Measurements from ENCODE around the gene BAG1.

BAG1 gene

DNA sequence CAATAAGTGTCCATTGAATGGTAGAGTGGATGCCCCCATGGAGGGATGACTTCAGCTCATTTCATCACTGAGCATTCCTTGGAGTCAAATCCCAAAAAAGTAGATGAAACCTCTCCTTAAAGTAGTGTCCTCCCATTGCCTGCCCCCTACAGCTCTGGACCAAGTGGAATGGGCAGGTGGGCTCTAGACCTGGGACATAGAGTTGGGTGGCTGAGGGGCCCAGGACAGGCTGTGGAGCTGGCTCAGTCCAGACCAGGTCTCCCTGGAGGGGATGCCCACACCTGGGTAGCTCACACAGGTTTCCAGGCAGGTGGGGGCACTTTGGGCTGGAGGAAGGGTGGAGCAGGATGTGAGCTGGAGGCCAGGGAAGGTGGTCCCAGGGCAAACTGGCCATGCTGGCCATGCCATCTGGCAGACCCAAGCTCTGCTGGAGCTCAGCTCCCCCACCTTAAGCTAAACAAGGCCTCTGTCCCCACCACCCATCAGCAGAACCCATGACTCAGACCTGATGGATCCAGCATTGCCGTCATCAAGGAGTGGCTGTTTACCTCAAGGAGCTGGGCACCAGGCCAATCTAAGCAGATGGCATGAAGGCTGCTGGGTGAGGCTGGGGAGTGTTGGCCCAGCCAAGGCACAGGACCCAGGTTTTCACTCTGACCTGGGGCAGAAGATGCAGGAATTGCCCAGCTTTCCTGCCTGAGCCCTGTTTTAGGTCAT lies 30.7 kb downstream of the BAG1 start:
- H3K36me3 ChIP-seq: no peaks in the 10 kb centered on the region
- no peak for TF ChIP-seq Cebpa-rat (IDR thresholded peaks at IDR 0.05)
- H4K20me1 ChIP-seq: no peaks in the 10 kb centered on the region
- no peaks in the 10 kb centered on the region for H3K27me3 ChIP-seq
- no peaks in the 10 kb centered on the region for H3K9me3 ChIP-seq
- no peak overlapping the region for H3K4me3 ChIP-seq
- no peak overlapping the region for H3K4me2 ChIP-seq
- H3K27ac ChIP-seq: no peak overlapping the region
- peaks cover 2% of the 10 kb centered on the region; the same call in 1 of the 2 replicates for H3K4me1 ChIP-seq
- no peak overlapping the region for H3K9ac ChIP-seq

DNA sequence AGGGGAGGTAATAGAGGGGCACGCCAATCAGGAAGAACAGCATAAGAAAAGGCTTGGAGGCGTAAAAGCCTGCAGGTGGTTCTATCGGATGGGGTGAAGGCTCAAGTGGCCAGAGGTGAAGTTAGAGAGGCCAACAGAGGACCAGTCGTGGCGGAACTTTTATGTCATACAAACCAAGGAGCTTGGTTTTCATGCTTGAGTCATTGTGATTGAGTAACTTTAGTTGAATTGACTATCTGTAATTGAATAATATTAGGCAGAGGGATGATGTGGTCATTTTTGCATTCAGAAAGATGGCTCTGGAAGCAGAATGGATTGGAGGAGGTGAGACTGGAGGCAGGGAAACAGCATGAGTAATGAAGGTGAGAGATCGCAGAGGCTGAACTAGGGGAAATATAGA lies 31.7 kb downstream of the BAG1 start:
- Histone ChIP-seq H3K27ac (no peak overlapping the region), H3K36me3 (no peaks in the 10 kb centered on the region), H3K4me3 (no peak overlapping the region), H3K9ac (no peak overlapping the region), H3K4me2 (no peak overlapping the region), H4K20me1 (no peaks in the 10 kb centered on the region), H3K9me3 (no peaks in the 10 kb centered on the region), H3K27me3 (no peaks in the 10 kb centered on the region), H3K4me1 (peaks cover 5% of the 10 kb centered on the region; the same call in 1 of the 2 replicates)
- no peak for TF ChIP-seq Cebpa-rat (IDR thresholded peaks at IDR 0.05)

DNA sequence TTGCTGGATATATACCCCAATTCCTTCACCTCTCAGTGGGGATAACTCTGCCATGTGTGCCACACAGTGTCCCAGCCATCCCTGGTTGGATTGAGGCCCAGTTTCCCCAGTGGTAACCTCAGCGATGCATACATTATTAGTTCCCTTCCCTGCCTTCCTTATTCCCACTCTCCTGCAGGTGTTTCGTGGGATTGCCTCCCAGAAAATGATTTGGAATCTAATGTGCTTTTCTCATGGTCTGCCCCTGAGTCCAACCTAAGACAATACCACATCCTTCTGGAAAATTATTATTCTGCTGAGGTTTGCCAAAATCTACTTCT lies 32.9 kb downstream of the BAG1 start:
- TF ChIP-seq Cebpa-rat (IDR thresholded peaks at IDR 0.05): no peak
- H3K4me1 ChIP-seq: peaks cover 14% of the 10 kb centered on the region; the same call in 1 of the 2 replicates
- no peak overlapping the region for H3K9ac ChIP-seq
- H3K27me3 ChIP-seq: no peaks in the 10 kb centered on the region
- no peaks in the 10 kb centered on the region for H3K9me3 ChIP-seq
- H4K20me1 ChIP-seq: no peaks in the 10 kb centered on the region
- H3K36me3 ChIP-seq: no peaks in the 10 kb centered on the region
- no peak overlapping the region for H3K4me2 ChIP-seq
- no peak overlapping the region for H3K4me3 ChIP-seq
- H3K27ac ChIP-seq: no peak overlapping the region

GRCh38 chr9:33230756-33231622 lies 33.5 kb downstream of the BAG1 start:
- no peak overlapping the region for H3K27ac ChIP-seq
- no peaks in the 10 kb centered on the region for H3K9me3 ChIP-seq

GRCh38 chr9:33229359-33230114 lies 35.0 kb downstream of the BAG1 start:
- H4K20me1 ChIP-seq: no peaks in the 10 kb centered on the region
- no peaks in the 10 kb centered on the region for H3K36me3 ChIP-seq
- no peak overlapping the region for H3K4me3 ChIP-seq
- no peak overlapping the region for H3K9ac ChIP-seq
- H3K4me2 ChIP-seq: no peak overlapping the region
- no peak overlapping the region for H3K27ac ChIP-seq
- H3K4me1 ChIP-seq: peaks cover 26% of the 10 kb centered on the region; the same call in 1 of the 2 replicates
- H3K27me3 ChIP-seq: no peaks in the 10 kb centered on the region
- no peak for TF ChIP-seq Cebpa-rat (IDR thresholded peaks at IDR 0.05)
- H3K9me3 ChIP-seq: no peaks in the 10 kb centered on the region

More at GRCh38 chr9:33230756-33231622, 33.5 kb downstream of the BAG1 start:
- no peaks in the 10 kb centered on the region for H3K36me3 ChIP-seq
- H3K4me3 ChIP-seq: no peak overlapping the region
- no peaks in the 10 kb centered on the region for H3K27me3 ChIP-seq
- H3K4me1 ChIP-seq: peaks cover 17% of the 10 kb centered on the region; the same call in 1 of the 2 replicates
- no peaks in the 10 kb centered on the region for H4K20me1 ChIP-seq
- no peak overlapping the region for H3K9ac ChIP-seq
- TF ChIP-seq Cebpa-rat (IDR thresholded peaks at IDR 0.05): no peak
- H3K4me2 ChIP-seq: no peak overlapping the region

DNA sequence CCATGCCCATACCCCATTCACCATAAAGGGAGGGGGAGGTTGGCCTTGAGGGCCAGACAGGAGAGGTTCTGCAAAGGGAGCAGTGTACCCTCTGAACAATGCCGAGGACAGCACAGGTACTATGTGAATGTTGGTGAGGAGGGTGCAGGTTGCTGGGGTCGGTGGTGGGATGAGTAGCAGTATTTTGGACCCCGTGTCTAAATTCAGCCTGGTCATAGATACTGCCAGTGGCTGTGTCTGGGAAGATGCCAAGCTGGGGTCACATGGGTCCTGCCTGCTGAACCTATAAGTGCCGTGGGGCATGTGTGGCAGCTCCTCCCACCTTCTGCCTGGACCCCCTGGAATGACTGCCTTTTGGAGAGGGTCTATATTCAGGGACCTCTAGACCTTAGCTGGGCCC lies 35.9 kb downstream of the BAG1 start:
- no peaks in the 10 kb centered on the region for H3K27me3 ChIP-seq
- H3K9me3 ChIP-seq: no peaks in the 10 kb centered on the region
- peaks cover 30% of the 10 kb centered on the region for H3K4me1 ChIP-seq
- no peaks in the 10 kb centered on the region for H3K36me3 ChIP-seq
- no peak overlapping the region for H3K27ac ChIP-seq
- no peak overlapping the region for H3K4me2 ChIP-seq
- TF ChIP-seq Cebpa-rat (IDR thresholded peaks at IDR 0.05): no peak
- H3K9ac ChIP-seq: no peak overlapping the region
- H3K4me3 ChIP-seq: no peak overlapping the region
- no peaks in the 10 kb centered on the region for H4K20me1 ChIP-seq

DNA sequence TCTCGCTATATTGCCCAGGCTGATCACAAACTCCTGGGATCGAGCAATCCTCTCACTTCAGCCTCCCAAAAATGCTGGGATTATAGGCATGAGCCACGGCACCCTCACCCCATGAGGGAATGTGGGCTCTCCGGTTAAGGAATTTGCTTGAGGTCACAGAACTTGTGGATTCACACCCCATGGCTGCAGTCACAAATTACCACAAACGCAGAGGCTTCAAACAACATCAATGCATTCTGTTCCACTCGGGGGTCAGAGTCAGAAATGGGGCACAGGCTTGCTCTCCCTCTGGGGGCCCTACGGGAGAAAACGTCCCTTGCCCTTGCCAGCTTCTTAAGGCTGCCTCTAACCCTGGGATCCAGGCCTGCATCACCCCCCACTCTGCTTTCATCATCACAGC lies 36.8 kb downstream of the BAG1 start:
- Histone ChIP-seq H3K36me3 (no peaks in the 10 kb centered on the region), H3K27me3 (no peaks in the 10 kb centered on the region), H3K4me2 (no peak overlapping the region), H3K4me1 (peaks cover 39% of the 10 kb centered on the region), H3K27ac (no peak overlapping the region), H3K9me3 (no peaks in the 10 kb centered on the region), H4K20me1 (no peaks in the 10 kb centered on the region), H3K9ac (no peak overlapping the region), H3K4me3 (no peak overlapping the region)
- TF ChIP-seq Cebpa-rat (IDR thresholded peaks at IDR 0.05): no peak

GRCh38 chr9:33227008-33227398 lies 37.5 kb downstream of the BAG1 start:
- no peaks in the 10 kb centered on the region for H4K20me1 ChIP-seq
- no peaks in the 10 kb centered on the region for H3K27me3 ChIP-seq
- H3K4me2 ChIP-seq: peak overlapping the region; percentile 21; the same call in 1 of the 2 replicates
- no peaks in the 10 kb centered on the region for H3K36me3 ChIP-seq
- no peak overlapping the region for H3K27ac ChIP-seq
- peak overlapping the region; percentile 18; the same call in 1 of the 2 replicates for H3K9ac ChIP-seq
- no peak for TF ChIP-seq Cebpa-rat (IDR thresholded peaks at IDR 0.05)
- peaks cover 46% of the 10 kb centered on the region for H3K4me1 ChIP-seq
- H3K4me3 ChIP-seq: no peak overlapping the region
- no peaks in the 10 kb centered on the region for H3K9me3 ChIP-seq

DNA sequence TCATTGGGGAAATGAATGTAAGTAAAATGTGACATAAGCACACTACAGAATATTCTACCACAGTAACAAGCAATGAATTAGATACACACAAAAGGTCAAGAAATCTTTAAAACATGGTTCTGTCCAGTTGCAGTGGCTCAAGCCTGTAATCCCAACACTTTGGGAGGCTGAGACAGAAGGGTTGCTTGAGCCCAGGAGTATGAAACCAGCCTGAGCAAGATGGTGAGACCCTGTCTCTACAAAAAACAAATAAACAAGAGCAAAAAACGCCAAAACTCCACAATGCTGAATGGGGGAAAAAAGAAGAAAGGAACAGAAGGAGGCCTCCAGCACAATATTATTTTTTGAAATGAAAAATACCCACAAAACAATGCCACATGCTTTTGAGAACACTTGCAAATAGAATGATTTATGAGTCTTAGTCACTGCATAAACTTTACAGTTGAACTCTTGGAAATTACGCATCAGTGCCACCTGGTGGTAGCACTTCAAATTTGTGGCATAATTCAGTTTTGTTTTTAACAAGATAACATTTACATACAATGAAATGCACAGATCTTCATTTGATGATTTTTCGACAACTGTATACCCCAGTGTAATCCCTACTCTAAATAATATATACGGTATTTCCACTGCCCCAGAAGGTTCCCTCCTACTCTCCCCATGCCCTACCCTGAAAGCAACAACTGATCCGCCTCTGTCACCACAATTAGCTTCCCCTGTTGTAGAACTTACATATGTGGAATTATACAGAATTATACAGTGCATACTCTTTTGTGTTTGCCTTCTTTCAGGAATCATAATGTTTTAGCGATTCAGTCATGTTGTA lies 39.0 kb downstream of the BAG1 start:
- no peaks in the 10 kb centered on the region for H3K27me3 ChIP-seq
- peaks cover 61% of the 10 kb centered on the region for H3K4me1 ChIP-seq
- no peak for TF ChIP-seq Cebpa-rat (IDR thresholded peaks at IDR 0.05)
- no peaks in the 10 kb centered on the region for H3K36me3 ChIP-seq
- H4K20me1 ChIP-seq: no peaks in the 10 kb centered on the region
- H3K9me3 ChIP-seq: no peaks in the 10 kb centered on the region
- no peak overlapping the region for H3K4me3 ChIP-seq
- no peak overlapping the region for H3K27ac ChIP-seq
- H3K4me2 ChIP-seq: peak overlapping the region; percentile 13; the same call in 1 of the 2 replicates
- H3K9ac ChIP-seq: no peak overlapping the region

Data from BLaER1 (cell line).